GM21576 (cell line): ENCODE results near the gene CALN1.

ENCODE experiments used
- ATAC-seq: cut with Tn5 transposase; IDR thresholded peaks from one replicate; pipeline ENCODE4 v1.9.1; 2021; ENCODE audit warnings: mild to moderate bottlenecking, moderate library complexity; ENCODE audit not compliant: unreplicated experiment

Gene CALN1

DNA sequence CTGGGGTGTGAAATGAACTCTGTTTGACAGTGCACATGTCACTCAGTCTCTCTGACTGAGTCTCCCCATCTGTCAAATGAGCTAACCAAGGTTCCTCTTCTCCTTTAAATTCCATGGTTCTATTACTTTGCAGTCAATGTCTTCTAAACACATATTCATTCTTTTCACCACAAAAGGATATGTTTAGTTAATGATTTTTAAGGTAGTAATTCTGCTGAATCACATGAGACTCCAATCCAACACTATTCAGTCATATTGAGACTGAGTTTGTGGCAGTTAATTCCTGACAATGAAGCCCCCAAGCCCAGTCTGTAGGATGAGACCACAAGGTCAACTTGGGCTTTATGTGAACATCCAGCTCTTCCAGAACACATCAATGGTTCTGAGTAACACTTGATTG lies 85.3 kb downstream of the CALN1 start:
- no peak for ATAC-seq

- no peak for ATAC-seq
Measured at GRCh38 chr7:72326365-72326764, 85.8 kb downstream of the CALN1 start.

- no peak for ATAC-seq
Measured at GRCh38 chr7:72325561-72325960, 86.6 kb downstream of the CALN1 start.

DNA sequence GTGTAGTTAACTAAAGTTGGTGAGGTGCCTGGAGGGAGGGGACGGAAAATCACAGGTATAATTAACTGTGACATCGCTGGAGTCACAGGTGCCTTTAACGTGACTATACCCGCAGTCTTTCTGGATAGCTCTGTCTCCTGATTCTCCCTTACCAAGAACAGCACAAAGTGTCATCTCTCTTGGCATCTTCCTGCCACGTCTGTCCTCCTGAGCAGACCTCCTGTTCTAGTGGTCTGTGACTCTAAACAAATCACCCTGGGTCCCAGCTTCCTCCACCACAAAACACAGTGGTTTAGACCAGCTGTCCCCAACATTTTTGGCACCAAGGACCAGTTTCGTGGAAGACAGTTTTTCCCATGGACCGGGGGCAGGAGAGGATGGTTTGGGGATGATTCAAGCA lies 90.5 kb downstream of the CALN1 start:
- ATAC-seq, result no peak

- no peak for ATAC-seq
Measured at GRCh38 chr7:72321081-72321480, 91.1 kb downstream of the CALN1 start.

DNA sequence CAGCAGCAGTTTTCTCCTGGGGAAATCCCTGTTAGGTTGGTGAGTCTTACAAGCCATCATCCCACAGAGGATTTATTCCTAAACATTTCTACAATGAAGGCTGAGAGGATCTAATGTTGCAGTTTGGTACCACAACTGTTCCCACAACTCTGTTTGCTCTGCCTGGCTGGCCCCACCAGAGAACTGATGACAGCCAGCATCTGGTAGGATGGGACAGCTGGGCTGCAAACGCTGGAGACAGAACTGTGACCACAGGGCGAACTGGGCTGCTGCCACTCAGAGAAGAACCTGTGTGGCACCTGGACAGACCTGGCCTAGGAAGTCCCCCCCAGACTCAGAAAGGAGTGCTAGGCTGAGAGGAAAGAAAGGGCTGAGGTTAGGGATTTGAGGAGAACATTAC lies 94.8 kb downstream of the CALN1 start:
- no peak for ATAC-seq

GRCh38 chr7:72316148-72316547 lies 96.0 kb downstream of the CALN1 start:
- no peak for ATAC-seq

DNA sequence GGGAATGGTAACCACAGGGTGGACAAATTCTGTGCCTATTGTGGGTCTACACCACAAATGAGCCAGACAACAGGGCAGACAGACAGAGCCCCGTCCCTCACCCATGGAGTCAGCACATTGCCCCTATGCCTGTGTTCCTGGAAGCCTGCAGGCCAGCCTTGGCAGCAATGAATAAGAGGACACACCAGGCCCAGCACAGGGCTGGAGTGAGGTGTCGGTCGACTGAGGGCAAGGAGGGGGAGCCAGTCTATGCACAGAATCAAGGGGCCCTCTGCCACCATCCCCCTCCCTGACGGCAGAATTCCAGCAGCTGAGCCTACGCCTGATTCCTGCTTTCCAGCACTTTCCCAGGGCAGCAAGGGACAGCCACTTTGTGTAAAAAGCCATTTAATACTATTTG lies 98.2 kb downstream of the CALN1 start:
- ATAC-seq, result no peak

GRCh38 chr7:72310301-72310700 lies 101.8 kb downstream of the CALN1 start:
- ATAC-seq, result no peak

GRCh38 chr7:72309476-72309875 lies 102.7 kb downstream of the CALN1 start:
- ATAC-seq, result no peak

- ATAC-seq, result no peak
Measured at GRCh38 chr7:72308986-72309385, 103.2 kb downstream of the CALN1 start.

DNA sequence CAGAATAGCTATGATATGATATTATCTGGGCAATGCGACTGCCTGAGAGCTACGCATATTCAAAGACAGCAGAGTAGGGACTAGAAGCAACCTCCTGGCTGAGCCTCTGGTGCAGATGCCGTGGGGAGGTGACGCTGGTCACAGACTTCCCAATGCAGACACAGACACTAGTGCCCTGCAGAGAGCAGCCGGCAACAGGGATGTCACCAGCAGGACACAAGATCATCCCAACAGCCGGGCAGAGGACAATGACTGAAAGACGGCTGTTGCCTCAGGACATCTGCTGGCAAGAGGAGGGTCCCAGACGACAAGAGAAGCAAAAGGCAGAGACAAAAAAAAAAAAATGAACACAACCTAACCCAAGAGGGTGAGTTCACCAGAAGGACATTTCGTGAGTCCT lies 104.6 kb downstream of the CALN1 start:
- ATAC-seq, result no peak

DNA sequence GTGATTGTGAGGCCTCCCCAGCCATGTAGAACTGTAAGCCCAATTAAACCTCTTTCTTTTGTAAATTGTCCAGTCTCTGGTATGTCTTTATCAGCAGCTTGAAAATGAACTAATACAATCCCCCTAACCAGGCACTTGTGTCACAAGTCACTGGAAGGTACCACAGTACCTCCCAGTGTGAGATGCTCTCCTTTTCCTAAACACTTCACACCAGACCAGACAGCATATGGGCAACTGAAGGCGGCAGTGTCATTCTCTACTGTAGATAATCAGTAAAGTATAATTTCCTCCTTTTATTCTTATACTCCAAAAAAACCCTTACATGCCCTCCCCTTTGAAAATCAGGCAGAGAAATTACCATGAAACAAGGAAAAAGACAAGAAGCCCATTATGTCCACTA lies 113.2 kb downstream of the CALN1 start:
- no peak for ATAC-seq

- no peak for ATAC-seq
Measured at GRCh38 chr7:72298091-72298490, 114.0 kb downstream of the CALN1 start.

DNA sequence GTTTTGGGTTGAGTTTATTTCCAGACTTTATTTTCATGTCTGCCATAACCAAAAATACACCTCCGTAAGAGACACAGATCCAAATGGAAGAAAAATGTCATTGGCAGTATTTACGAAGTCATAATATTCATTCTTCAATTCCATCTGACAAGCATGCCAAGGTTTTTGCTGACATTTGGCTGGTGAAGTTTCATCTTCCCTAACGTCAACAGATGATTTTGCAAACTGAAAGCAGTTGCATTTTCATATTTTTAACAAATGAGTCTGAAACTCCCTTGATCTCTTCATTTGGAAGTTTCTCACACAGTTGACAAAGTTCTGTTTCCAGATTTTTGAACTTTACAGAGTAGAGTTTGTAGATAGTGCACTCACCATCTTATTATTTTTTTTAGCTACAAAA lies 114.5 kb downstream of the CALN1 start:
- ATAC-seq, result no peak

DNA sequence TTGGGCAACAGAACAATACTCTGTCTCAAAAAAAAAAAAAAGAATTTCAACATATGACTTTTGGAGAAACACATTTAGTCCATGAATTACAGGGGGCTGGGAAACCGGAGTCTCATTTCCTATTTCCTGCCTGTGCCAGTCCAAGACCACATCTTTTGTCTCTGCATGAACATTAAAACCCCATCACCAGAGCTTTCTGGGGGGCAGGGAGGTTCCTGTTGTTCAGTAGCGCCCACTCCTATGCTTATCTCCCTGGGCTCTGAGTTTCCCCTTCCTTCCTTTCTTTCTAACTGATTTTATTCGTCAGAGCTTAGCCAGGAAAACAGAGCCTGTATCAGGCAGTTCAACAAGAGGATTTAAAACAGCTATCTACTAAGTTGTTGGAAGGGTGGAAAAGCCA lies 119.3 kb downstream of the CALN1 start:
- no peak for ATAC-seq

- no peak for ATAC-seq
Measured at GRCh38 chr7:72292118-72292517, 120.0 kb downstream of the CALN1 start.

DNA sequence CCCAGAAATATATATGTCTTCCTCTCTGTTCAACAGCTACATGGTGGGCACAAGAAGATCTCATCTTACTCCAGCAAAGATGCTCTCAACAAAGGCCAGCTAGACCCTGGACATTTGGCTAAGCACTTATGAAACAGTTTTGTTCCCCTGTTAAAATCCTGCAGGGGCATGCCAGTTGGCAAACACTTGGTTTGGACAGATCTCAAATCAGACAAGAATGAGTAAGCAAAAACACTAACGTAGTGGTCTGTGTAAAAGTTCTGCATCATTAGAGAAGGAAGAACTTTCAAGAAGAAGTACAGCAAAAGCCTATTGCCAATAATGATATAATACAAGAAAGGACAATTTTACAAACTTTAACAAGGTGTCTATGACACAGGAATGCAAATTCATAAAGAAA lies 125.6 kb downstream of the CALN1 start:
- no peak for ATAC-seq

DNA sequence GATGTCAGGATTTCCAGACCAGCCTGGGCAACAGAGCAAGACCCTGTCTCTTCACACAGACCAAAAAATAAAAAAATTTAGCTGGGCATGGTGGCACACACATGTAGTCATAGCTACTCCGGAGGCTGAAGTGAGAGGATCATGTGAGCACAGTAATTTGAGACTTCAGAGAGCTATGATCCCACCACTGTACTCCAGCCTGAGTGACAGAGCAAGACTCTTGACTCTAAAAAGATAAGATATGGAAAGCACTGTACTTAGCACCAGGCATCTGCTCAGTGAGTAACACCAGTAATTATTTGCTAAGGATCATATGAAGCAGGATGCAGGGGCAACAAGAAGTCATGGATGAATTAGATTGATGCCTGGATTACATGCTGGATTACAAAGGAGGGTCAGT lies 128.8 kb downstream of the CALN1 start:
- no peak for ATAC-seq

DNA sequence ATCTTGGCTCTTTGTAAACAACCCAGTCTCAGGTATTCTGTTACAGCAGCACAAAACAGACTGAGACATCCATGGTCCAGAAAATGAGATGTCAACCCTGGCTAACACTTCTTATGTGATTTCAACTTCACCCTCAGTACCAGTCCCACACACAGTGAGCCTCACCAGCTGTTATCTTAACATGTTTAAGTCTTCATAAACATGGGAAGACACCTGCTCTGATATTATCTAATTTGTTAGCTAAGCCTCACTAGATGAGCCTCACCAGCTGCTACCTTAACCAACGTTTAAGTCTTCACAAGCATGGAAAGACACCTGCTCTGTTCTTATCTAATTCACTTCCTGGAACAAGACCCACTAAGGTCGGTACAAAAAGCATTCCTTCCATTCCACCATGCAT lies 130.8 kb downstream of the CALN1 start:
- no peak for ATAC-seq

- ATAC-seq, result no peak
Measured at GRCh38 chr7:72279203-72279602, 132.9 kb downstream of the CALN1 start.

DNA sequence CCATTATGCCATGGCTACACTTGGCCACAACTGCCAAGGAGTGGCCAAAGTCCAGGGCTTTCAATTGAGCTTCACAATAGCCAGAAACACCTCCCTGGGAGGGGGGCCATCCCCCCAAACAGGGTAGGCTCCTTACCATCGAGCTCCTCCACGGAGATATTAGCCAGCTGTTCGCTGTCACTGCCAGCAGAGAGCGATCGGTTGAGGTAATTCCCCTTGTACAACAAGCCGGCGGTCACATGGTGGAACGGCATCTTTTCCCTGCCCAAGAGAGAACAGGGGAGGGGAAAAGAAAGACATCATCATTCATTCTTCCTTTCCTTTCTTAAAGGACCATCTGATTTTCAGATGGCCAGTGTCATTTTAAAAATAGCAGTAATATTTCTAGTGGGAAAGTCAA lies 133.6 kb downstream of the CALN1 start:
- no peak for ATAC-seq

DNA sequence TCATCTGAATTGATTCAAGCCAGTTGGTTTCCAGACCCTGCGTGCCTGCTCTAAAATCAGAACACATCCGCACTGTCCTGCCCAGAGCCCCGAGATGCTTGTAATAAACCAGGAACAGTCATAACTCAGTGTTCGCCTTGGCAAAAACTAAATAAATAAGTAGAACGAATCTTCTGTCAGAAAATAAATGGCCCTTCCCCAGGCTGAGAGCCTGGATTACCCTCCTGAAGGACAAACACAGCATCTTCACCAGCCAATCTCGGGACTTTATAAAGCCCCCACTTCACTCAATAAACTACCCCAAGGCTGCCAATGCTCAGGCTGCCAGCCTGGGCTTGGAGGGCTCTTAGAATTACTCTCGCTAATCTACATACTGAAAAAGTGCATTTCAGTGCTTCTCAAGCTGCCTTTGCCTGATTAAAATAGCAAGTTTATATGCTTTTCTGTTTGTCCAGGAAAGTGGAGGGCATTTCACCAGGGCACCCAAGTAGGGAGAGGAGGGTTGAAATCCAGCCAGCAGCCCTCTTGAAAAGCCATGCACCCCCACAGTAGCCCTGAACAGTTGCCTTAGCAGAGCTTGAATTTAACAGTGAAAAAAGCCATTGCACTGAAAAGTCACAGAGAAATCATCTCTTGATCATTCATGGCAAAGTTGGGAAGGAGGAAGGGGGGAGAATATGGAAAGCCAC lies 136.6 kb downstream of the CALN1 start:
- ATAC-seq, result no peak
